ENCODE measurements around the gene CEBPA.

CEBPA gene

GRCh38 chr19:33273881-33274662, 28.3 kb downstream of the CEBPA start:
- DNase-seq, result peak in 22 of 56 donors; percentile 7 to 64 (median 32)

DNA sequence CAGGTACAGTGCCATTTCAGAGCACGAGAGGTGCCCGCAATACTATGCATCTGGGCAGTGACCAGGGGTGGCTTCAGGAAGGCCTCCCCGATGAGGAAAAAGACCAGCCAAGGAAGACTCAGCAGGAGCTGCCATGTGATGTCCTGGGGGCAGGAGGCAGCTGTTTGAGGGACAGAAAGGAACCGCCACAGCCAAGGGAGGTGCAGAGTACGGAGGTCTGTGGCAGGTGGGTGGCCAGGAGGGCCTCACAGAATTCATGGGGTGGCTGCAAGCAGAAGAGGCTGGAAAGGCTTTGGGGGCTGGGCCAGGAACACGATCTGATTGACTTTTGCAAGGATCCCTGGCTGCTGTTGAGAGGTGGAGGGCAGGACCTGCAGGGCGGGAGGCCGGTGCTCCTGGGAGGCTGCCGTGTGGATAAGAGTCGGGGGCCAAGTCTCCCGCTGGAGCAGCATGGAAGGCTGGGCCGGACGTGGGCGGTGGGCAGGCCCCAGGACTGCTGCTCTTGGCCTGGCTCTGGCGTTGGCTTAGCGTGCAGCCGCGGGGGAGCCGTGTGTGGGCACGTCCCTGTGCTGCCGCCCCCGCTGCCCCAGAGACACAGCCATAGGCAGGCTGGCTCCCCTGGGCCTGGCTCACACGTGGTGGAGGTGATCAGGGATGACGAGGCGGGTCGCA, 29.1 kb downstream of the CEBPA start:
- DNase-seq, result no peak

DNA sequence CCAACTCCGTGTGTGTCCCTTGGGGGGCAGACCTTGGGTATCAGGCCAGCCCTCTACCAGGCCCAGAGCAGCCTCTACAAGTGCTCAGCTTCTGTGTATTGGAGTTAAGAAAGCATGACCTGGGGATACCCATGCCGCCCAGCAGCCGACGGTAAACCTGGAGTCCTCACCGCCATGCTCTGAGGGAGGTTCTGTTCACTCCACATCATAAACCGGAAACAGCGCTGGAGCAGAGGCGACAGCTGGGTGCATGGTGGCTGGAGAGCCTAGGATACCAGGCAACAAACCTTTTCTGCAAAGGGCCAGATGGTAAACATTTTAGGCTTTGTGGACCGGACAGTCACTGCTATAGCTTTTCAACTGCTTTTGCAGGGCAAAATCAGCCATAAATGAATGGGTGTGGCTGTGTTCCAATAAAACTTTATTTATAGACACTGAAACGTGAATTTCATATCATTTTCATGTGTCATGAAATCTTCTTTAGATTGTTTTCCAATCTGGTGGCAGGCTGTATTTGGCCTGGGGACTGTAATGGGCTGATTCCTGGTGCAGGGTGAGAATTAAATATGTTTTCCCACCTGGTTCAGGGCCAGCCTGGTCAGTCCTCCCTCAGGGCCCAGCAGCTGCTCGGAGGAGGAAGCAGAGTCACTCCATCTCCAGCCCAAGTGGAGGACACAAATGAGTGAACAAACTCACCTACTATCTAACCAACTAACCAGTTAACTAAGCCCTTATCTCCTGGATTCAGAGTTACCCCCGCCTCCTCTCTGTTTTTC, 30.9 kb downstream of the CEBPA start:
- DNase-seq, result no peak

DNA sequence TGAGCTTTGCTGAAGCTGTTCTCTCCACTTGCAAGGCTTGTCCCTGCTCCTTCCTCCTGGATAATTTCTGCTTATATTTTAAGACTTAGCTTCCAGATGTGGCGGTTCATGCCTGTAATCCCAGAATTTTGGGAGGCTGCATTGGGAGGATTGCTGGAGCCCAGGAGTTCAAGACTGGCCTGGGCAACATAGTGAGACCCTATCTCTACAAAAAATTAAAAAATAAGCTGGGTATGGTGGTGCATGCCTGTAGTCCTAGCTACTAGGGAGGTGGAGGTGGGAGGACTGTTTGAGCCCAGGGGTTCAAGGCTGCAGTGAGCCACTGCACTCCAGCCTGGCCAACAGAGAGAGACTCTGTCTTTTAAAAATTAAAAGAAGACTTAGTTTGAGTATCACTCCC, 31.6 kb downstream of the CEBPA start:
- DNase-seq, result no peak

- no peak for DNase-seq
Observed at GRCh38 chr19:33269016-33269415, 33.3 kb downstream of the CEBPA start.

GRCh38 chr19:33268162-33268991, 34.0 kb downstream of the CEBPA start:
- DNase-seq, result peak in 1 of 56 donors; percentile 17

- DNase-seq, result peak in 1 of 56 donors; percentile 4
Observed at GRCh38 chr19:33267706-33268105, 34.6 kb downstream of the CEBPA start.

GRCh38 chr19:33266974-33267484, 35.3 kb downstream of the CEBPA start:
- no peak for DNase-seq

DNA sequence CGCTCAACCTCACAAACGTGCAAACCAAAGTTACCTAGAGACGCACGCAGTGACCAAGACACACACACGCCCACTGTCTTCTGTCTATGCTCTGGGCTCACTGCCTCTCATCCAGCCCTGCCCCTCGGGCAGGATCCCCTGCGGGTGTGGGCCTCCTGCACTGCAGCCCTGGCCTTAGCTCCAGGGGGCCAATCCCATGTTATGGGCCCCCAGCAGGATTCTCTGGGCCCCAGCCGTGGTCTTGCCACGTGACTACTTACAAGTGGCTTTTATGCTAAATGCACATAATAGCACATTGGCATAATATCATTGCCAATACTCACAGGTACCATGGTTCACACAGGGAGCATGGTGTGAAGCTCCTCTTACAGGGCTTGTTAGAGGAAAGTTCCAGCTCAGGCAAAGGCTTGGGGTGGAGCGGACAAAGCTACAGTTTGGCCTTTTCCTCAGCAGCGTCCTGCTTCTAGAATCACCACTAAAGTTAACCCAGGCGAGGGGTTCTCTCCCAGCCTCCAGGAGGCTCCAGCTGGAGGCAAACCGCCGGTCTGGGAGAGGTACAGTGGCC, 37.4 kb downstream of the CEBPA start:
- no peak for DNase-seq

- no peak for DNase-seq
Observed at GRCh38 chr19:33263325-33264023, 38.9 kb downstream of the CEBPA start.

- DNase-seq, result no peak
Observed at GRCh38 chr19:33261511-33262189, 40.7 kb downstream of the CEBPA start.

DNA sequence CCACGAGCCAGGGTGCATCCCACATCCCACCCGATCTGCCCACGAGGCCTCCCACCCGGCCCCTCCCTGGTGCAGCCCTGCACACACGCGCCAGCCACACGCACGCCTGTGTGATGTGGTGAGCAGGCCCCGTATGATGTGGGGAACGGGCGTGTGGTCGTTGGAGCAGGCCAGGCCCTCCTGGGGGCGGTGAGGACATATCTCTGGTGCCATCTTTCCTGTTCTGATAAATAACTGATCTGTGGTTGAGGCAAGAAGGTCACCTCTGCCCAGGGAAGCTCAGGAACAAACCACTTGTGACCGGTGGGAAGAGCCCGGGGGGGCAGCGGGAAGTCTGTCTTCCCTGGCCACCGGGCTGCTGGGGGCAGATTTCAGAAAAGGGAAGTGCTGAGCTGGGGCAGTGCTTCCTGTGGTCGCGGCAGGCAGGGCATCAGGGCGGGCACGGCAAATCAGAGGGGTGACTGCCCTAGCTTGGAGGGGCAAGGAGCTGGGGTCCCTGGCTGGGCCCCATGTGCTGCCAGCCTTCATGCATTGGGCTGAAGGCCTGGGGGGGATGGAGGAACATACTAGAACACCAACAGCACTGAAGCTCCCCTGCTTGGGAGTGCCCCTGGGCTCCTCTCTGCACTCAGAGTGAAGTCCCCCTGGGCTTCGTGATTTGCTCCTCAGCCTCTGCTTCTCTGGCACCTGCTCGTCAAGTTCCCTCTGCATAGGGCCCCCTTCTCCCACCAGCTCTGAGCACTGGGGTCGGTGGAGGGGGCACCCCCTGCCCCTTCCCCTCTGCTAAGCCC, 41.5 kb downstream of the CEBPA start:
- peak in 9 of 56 donors; percentile 12 to 36 (median 23) for DNase-seq

- peak in 1 of 56 donors; percentile 10 for DNase-seq
Observed at GRCh38 chr19:33259539-33259938, 42.8 kb downstream of the CEBPA start.

DNA sequence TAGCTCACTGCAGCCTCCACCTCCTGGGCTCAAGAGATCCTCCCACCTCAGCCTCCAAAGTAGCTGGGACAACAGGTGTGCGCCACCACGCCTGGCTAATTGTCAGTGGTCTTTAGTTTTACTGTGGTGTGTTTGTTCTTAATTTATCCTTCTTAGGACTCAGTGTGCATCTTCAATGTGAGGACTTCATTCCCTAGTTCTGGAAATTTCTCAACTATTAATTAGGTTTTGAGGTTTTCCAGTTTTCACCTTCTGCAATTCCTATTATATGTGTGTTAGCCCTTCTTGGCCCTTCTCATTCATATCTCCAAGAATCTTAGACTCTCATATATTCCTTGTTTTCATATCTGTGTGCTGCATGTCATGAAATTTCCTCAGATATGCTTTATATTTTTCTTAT, 44.5 kb downstream of the CEBPA start:
- no peak for DNase-seq

DNA sequence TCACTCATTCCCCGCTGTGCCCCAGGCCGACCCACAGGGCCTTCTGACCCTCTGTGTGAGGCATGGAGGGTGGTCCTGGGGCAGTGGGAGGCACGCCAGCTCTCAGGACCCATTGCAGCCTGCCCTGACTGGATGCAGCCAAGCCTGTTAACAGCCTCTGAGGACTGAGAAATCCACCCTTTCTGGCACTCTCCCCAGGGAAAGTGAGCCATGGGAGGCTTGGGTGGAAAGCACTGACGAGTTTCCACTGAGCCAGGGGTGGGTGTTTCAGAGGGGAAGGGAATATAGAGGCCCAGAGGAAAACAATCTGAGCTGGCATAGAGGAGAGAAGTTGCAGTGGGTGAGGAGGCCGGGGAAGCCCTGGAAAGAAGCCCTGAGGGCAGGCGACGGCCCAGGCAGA, 46.1 kb downstream of the CEBPA start:
- DNase-seq, result no peak

- no peak for DNase-seq
Observed at GRCh38 chr19:33255781-33256180, 46.6 kb downstream of the CEBPA start.

DNA sequence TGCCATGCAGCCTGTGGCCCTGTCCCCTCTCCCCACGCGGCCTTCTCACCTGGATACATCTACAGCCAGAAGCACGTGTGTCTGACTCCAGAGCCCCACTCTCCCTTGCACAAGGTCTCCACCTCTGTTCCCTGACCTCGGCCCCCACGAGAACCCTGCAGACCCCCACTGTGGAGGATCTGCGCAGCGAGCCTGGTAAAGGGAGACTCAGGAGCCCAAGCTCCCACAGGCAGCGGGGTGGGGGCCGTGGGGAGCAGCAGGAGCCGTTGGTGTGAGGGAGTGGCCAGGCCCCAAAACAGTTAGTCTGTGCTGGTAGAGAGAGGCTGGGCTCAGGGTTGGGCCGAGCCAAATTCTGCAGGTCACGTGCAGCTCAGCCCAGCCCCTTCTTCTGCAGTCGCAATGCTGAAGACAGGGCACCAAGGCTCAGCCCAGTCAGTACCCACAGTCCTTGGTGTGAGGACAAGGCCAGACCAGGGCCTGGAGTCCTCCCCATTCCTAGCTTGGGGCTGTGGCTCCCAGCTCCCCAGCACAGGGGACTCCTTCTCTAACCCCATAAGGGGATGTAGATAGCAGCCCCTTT, 48.0 kb downstream of the CEBPA start:
- DNase-seq, result no peak

GRCh38 chr19:33252971-33253370, 49.4 kb downstream of the CEBPA start:
- DNase-seq, result peak in 4 of 56 donors; percentile 8 to 31 (median 18)

All from nucleus accumbens (tissue), 56 donors.